Prostate gland (tissue), 2 donors: ENCODE measurements around the gene DACT2. TPM values are rescaled to one million over a fixed set of nuclear protein-coding genes. Genes with fewer than 3 reads are reported as not detected.

Source experiments
- DNase-seq: peaks from one replicate; pipeline ENCODE4 v3.0.0-alpha.2; 2019; ENCODE audit warnings: low spot score
- H3K27ac ChIP-seq, 2 donors: fragments of 200-600 bp; sonication (generic); 2 replicates each; pipeline ENCODE4 v1.5.1; 2017 to 2019
- H3K27me3 ChIP-seq: fragments of 200-600 bp; sonication (generic); replicated peaks from 2 replicates; pipeline ENCODE4 v1.5.1; 2019; ENCODE audit not compliant: insufficient read depth
- H3K36me3 ChIP-seq, 2 donors: fragments of 200-600 bp; sonication (generic); 1 replicate in 1 of 2; 2 replicates in 1 of 2; pipeline versions ENCODE4 v1.5.1 to v1.8.1; 2017 to 2019
- H3K4me1 ChIP-seq: fragments of 200-600 bp; sonication (generic); replicated peaks from 2 replicates; pipeline ENCODE4 v1.5.1; 2019
- H3K4me3 ChIP-seq, 2 donors: fragments of 200-600 bp; sonication (generic); 2 replicates each; pipeline ENCODE4 v1.5.1; 2017 to 2019
- H3K9me3 ChIP-seq: fragments of 200-600 bp; sonication (generic); 2 replicates; pipeline ENCODE4 v1.5.1; 2017
- POLR2A ChIP-seq: fragments of 450-650 bp; IDR thresholded peaks from one replicate; pipeline ENCODE4 v1.6.1; 2016; ENCODE audit warnings: antibody characterized with exemption, mild to moderate bottlenecking
- POLR2AphosphoS5 ChIP-seq: sonication (generic); formaldehyde crosslinking; IDR thresholded peaks from one replicate; pipeline ENCODE4 v1.6.1; 2017; ENCODE audit warnings: antibody characterized with exemption
- WGBS: methylation state at CpG from one replicate; pipeline ENCODE4 v1.1.5; 2018; 5-methylcytosine and 5-hydroxymethylcytosine counted together
- intact Hi-C: fragments of 100-400 bp; cut with DNase I; formaldehyde crosslinking; loops from one replicate; pipeline ENCODE4 v1.14.2; 2022
- total RNA-seq, 2 donors: library from RNA; depleted of rRNA; stranded (reverse); fragments of >200 nt; gene quantifications; one replicate each; pipeline ENCODE4 v1.1.0, GENCODE V29; 2016
- TF ChIP-seq, protein P1 (sequence below), 4 experiments: fragments of 200-600 bp in 2 of 4; fragments of 450-650 bp in 2 of 4; sonication (generic) in 2 of 4; IDR thresholded peaks; 1 replicate in 3 of 4; 2 replicates in 1 of 4; pipeline ENCODE4 v1.5.1; 2016 to 2019; ENCODE audit warnings: antibody characterized with exemption in 4 of 4, mild to moderate bottlenecking in 2 of 4, moderate library complexity in 2 of 4

Gene DACT2
- total RNA-seq, 2 donors from 2014 or later: 22.1 to 28.1 TPM

GRCh38 chr6:168276576-168277273 lies 42.9 kb downstream of the DACT2 start:
- H3K36me3 ChIP-seq: no peaks in the 10 kb centered on the region

DNA sequence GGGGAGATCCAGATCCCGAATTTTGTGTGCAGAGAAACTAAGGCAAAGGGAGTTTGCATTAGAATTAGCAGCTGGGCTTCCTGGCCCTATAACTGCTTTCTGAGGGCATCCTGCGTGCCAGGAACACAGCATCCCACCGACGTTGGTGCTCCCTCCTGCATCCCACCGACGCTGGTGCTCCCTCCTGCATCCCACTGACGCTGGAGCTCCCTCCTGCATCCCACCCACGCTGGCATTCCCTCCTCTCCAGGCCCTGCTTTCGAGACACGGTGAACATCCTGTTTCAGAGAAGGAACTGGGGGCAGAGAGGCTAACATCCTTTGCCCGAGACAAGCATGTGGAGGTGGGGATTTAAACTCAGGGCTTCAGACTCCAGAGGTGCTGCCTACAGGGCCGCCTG lies 44.4 kb downstream of the DACT2 start:
- Histone ChIP-seq H3K27me3 (no peaks in the 10 kb centered on the region), H3K27ac (no peak overlapping the region), H3K4me3 (no peak overlapping the region), H3K36me3 (no peaks in the 10 kb centered on the region), H3K9me3 (no peaks in the 10 kb centered on the region), H3K4me1 (no peaks in the 10 kb centered on the region)
- no peak for DNase-seq
- TF ChIP-seq, protein P1, sequence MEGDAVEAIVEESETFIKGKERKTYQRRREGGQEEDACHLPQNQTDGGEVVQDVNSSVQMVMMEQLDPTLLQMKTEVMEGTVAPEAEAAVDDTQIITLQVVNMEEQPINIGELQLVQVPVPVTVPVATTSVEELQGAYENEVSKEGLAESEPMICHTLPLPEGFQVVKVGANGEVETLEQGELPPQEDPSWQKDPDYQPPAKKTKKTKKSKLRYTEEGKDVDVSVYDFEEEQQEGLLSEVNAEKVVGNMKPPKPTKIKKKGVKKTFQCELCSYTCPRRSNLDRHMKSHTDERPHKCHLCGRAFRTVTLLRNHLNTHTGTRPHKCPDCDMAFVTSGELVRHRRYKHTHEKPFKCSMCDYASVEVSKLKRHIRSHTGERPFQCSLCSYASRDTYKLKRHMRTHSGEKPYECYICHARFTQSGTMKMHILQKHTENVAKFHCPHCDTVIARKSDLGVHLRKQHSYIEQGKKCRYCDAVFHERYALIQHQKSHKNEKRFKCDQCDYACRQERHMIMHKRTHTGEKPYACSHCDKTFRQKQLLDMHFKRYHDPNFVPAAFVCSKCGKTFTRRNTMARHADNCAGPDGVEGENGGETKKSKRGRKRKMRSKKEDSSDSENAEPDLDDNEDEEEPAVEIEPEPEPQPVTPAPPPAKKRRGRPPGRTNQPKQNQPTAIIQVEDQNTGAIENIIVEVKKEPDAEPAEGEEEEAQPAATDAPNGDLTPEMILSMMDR (IDR thresholded peaks at IDR 0.05): no peak
- WGBS: 75% methylated on average over 12 of the region's 12 CpGs
- intact Hi-C loops: no loop called here

More at GRCh38 chr6:168276576-168277273, 42.9 kb downstream of the DACT2 start:
- no peak for TF ChIP-seq POLR2AphosphoS5
- TF ChIP-seq, protein P1 (IDR thresholded peaks at IDR 0.05): no peak
- no peak for TF ChIP-seq POLR2A
- Histone ChIP-seq H3K4me3 (no peak overlapping the region), H3K27me3 (no peaks in the 10 kb centered on the region), H3K27ac (no peak overlapping the region), H3K9me3 (no peaks in the 10 kb centered on the region), H3K4me1 (no peaks in the 10 kb centered on the region)
- 91% methylated on average over 32 of the region's 32 CpGs for WGBS
- no peak for DNase-seq
- intact Hi-C loops: no loop called here

GRCh38 chr6:168274037-168274952 lies 45.3 kb downstream of the DACT2 start:
- Histone ChIP-seq H3K4me3 (no peak overlapping the region), H3K27me3 (no peaks in the 10 kb centered on the region), H3K9me3 (no peaks in the 10 kb centered on the region), H3K36me3 (no peaks in the 10 kb centered on the region), H3K4me1 (no peaks in the 10 kb centered on the region), H3K27ac (no peak overlapping the region)
- intact Hi-C loops: no loop called here
- TF ChIP-seq, protein P1 (IDR thresholded peaks at IDR 0.05): no peak
- TF ChIP-seq POLR2A (no peak), POLR2AphosphoS5 (no peak)
- DNase-seq: no peak
- WGBS: 42% methylated on average over 21 of the region's 22 CpGs

GRCh38 chr6:168273441-168274036 lies 46.0 kb downstream of the DACT2 start:
- H3K4me3 ChIP-seq: no peak overlapping the region
- no peaks in the 10 kb centered on the region for H3K9me3 ChIP-seq
- 69% methylated on average over 17 of the region's 17 CpGs for WGBS

More at GRCh38 chr6:168273441-168274036, 46.0 kb downstream of the DACT2 start:
- H3K36me3 ChIP-seq: no peaks in the 10 kb centered on the region
- intact Hi-C loops: no loop called here
- H3K4me1 ChIP-seq: no peaks in the 10 kb centered on the region
- H3K27ac ChIP-seq: no peak overlapping the region
- no peaks in the 10 kb centered on the region for H3K27me3 ChIP-seq
- DNase-seq: no peak
- TF ChIP-seq, protein P1 (IDR thresholded peaks at IDR 0.05): no peak
- TF ChIP-seq POLR2AphosphoS5 (no peak), POLR2A (no peak)
